Activated naive CD8-positive, alpha-beta T cell treated with anti-CD3 and anti-CD28 coated beads for 36 hours (primary cell): Measurements from ENCODE around the gene EWSR1. TPM values are rescaled to one million over a fixed set of nuclear protein-coding genes. Genes with fewer than 3 reads are reported as not detected.
A peak's percentile ranks its signal among the peaks of the same experiment; 100 is the strongest.
"Not testable (repeated sequence)": the region's sequence is repeated elsewhere in the genome, so short reads cannot be mapped to it uniquely, and the experiment has no call there.

Source experiments
- DNase-seq: peaks from one replicate; pipeline ENCODE4 v3.0.0; 2021
- H3K27ac Mint-ChIP-seq: one replicate; pipeline ENCODE4 v1.8.0; 2022; ENCODE audit warnings: mild to moderate bottlenecking, moderate library complexity, mixed read lengths
- H3K27me3 Mint-ChIP-seq: one replicate; pipeline ENCODE4 v1.8.0; 2022; ENCODE audit warnings: mild to moderate bottlenecking, mixed read lengths
- H3K36me3 Mint-ChIP-seq: one replicate; pipeline ENCODE4 v1.8.0; 2021; ENCODE audit warnings: mild to moderate bottlenecking, mixed read lengths
- H3K4me1 Mint-ChIP-seq: one replicate; pipeline ENCODE4 v1.8.0; 2021; ENCODE audit warnings: mixed read lengths
- H3K4me3 Mint-ChIP-seq: one replicate; pipeline ENCODE4 v1.8.0; 2022; ENCODE audit warnings: mild to moderate bottlenecking, moderate library complexity, mixed read lengths
- H3K9me3 Mint-ChIP-seq: one replicate; pipeline ENCODE4 v1.8.0; 2022; ENCODE audit warnings: mixed read lengths
- total RNA-seq, 2 experiments: library from RNA; stranded (reverse); gene quantifications; one replicate each; pipeline ENCODE4 v1.2.3, GENCODE V29; 2021

Gene EWSR1
- 100 to 1,000 TPM; 369 to 377 TPM for total RNA-seq

DNA sequence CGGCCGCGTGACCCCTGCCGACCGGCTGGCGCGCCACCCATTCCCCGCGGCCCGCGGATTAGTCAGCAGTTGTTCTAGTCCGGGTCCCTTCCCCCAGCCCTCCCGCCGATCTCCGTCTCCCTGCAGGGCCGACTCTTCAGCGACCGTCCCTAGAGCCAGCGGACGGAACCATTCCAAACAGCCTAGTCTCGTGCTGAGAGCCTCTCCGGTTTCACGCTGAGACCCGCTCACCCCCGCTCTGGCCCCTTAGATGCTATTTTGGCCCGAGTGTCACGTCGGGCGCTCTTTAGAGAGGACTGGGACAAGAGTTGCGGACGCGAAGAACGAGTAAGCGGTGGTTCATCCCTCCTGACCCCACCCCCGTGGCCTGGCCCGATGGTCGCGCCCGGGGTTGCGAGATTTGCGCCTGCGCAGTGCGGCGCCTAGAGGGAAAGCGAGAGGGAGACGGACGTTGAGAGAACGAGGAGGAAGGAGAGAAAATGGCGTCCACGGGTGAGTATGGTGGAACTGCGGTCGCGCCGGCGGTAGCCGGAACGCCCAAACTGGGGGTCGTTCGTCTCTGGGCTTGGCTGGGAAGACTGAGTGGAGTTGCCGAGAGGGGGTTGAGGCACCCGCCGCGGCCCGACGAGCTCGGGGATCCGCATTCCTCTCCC is at the start of gene EWSR1, which contains the start of gene RHBDD3:
TSS of gene EWSR1 (plus strand) at position 411 of the 653 bp plus-strand sequence. CDS start at position 480, 69 bp downstream.
TSS of gene RHBDD3 (minus strand) at position 124 of the 653 bp plus-strand sequence. CDS start 2,355 bp downstream, outside the sequence.
- DNase-seq, result peak; percentile 95
- H3K4me1 Mint-ChIP-seq, result peaks cover 45% of the 10 kb centered on the region
- no peaks in the 10 kb centered on the region for H3K9me3 Mint-ChIP-seq
- peak within 1 kb of the TSS; percentile 95 for H3K4me3 Mint-ChIP-seq
- H3K27ac Mint-ChIP-seq, result peak within 1 kb of the TSS; percentile 100
- H3K36me3 Mint-ChIP-seq, result peaks cover 49% of the 10 kb centered on the region
- peaks cover 5% of the 10 kb centered on the region for H3K27me3 Mint-ChIP-seq

GRCh38 chr22:29218758-29219408 is 49.2 kb upstream of the EWSR1 start:
- Mint-ChIP-seq H3K27ac (no peak overlapping the region), H3K36me3 (no peaks in the 10 kb centered on the region), H3K4me3 (no peak overlapping the region), H3K4me1 (no peaks in the 10 kb centered on the region), H3K9me3 (no peaks in the 10 kb centered on the region), H3K27me3 (no peaks in the 10 kb centered on the region)
- no peak for DNase-seq

DNA sequence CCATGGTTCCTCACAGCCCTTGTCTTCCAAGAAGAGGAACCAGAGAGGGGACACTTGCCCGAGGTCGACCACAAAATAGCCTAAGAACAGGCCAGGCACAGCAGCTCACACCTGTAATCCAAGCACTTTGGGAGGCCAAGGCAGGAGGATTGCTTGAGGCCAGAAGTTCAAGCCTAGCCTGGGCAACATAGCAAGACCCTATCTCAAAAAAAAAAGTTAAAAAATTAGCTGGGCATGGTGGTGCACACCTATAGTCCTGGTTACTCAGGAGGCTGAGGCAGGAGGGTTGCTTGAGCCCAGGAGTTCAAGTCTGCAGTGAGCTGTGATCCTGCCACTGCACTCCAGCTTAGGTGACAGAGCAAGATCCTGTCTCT is 48.7 kb upstream of the EWSR1 start:
- H3K4me1 Mint-ChIP-seq, H3K27me3 Mint-ChIP-seq, H3K4me3 Mint-ChIP-seq, DNase-seq, H3K36me3 Mint-ChIP-seq, H3K27ac Mint-ChIP-seq, H3K9me3 Mint-ChIP-seq: not testable (repeated sequence)

GRCh38 chr22:29219881-29220670 is 48.0 kb upstream of the EWSR1 start:
- DNase-seq, result no peak
- Mint-ChIP-seq H3K36me3 (no peaks in the 10 kb centered on the region), H3K4me3 (no peak overlapping the region)

DNA sequence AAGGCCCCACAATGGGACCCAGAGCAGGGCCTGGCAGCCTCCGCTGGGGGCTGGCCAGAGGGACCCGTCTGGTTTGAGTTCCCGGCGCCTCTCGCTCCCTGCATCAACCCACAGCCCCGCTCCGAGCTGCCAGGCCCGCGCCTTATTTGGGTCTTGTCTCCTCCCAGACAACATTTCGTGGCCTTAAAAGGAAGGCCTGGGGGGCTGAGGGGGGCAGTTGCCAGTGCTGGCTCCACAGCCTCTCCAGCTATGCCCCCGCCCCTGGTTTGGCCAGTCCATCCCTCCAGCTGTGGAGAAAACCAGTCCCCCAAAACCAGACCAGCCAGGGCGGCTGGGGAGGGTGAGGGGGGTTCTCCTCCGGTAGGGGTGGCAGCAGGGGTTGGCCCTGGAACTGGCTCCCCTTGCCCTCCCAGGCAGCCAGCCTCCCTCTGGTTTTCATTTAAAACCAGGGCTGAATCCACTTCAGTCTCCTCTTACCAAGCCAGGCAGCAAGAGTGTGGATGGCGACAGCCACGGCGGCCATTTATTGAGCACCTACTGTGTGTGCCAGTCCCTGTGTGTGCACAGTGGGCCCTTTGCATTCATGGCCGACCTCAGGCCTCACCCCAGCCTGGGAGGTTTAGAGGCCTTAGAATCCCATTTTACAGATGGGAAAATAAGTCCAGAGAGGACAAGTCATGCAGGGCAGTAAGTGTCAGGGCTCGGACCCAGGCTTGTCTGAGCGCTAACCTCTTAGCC is 43.8 kb upstream of the EWSR1 start:
- Mint-ChIP-seq H3K4me3 (no peak overlapping the region), H3K27me3 (no peaks in the 10 kb centered on the region), H3K27ac (no peak overlapping the region), H3K36me3 (no peaks in the 10 kb centered on the region), H3K9me3 (no peaks in the 10 kb centered on the region), H3K4me1 (no peaks in the 10 kb centered on the region)
- DNase-seq, result no peak

More at GRCh38 chr22:29219881-29220670, 48.0 kb upstream of the EWSR1 start:
- no peak overlapping the region for H3K27ac Mint-ChIP-seq
- no peaks in the 10 kb centered on the region for H3K9me3 Mint-ChIP-seq
- H3K4me1 Mint-ChIP-seq, result no peaks in the 10 kb centered on the region
- H3K27me3 Mint-ChIP-seq, result no peaks in the 10 kb centered on the region

DNA sequence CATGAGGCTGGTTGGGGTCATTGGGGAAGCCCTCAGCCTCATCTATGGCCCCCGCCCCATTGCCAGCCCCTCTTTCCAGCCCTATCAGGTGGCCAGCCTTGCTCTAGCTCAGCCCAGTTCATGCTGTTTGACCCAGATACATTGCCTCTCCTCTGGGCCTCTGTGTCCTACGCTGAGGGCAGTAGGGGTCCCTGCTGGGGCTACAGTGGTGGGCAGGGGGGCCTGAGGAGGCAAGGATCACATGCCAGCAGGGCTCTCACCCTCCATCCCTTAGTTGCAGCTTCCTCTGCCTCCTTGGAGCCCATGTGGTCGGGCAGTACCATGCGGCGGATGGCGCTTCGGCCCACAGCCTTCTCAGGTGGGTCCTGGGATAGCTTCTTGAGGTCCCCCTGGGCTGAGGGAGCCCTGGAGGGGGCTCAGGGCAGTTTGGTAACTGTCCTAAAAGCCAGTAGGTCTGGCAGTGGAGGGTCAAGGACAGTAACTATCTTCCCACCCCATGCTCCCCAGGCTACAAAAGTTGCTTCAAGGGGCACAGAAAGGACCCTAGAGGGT is 43.1 kb upstream of the EWSR1 start:
- Mint-ChIP-seq H3K27ac (no peak overlapping the region), H3K4me3 (no peak overlapping the region), H3K36me3 (no peaks in the 10 kb centered on the region), H3K27me3 (no peaks in the 10 kb centered on the region), H3K4me1 (no peaks in the 10 kb centered on the region), H3K9me3 (no peaks in the 10 kb centered on the region)
- DNase-seq, result no peak

GRCh38 chr22:29225422-29226090 is 42.5 kb upstream of the EWSR1 start:
- DNase-seq, result no peak
- H3K9me3 Mint-ChIP-seq, result no peaks in the 10 kb centered on the region
- H3K4me1 Mint-ChIP-seq, result no peaks in the 10 kb centered on the region
- H3K36me3 Mint-ChIP-seq, result no peaks in the 10 kb centered on the region
- H3K27me3 Mint-ChIP-seq, result no peaks in the 10 kb centered on the region
- H3K27ac Mint-ChIP-seq, result no peak overlapping the region
- no peak overlapping the region for H3K4me3 Mint-ChIP-seq

DNA sequence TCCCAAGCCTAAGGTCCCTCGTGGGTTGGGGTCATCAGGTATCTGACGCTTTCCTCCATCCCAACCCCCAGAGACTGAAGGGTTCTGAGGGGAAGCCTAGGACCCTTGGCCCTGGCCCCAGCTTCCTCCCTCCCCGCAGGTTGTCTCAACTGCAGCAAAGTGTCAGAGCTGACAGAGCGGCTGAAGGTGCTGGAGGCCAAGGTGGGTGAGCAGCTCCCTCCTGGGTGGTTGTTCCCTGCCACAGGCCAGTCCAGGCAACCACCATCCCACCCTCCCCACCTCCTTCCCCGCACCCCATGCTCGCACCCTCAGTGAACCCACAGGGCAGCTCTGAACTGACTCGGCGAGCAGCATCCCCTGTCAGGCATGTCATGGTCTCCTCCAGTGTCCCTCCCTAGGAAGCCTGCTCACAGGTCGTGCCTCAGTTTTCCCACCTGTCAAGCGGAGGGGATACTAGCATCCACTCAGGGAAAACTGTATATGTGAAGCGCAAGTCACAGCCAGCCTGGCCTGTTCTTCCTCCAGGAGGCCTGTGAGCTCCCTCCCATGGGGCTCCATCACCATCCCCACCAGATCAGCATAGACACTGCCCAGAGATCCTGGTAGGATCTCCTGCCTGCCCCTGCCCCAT is 41.6 kb upstream of the EWSR1 start:
- no peak for DNase-seq
- no peaks in the 10 kb centered on the region for H3K27me3 Mint-ChIP-seq
- H3K9me3 Mint-ChIP-seq, result no peaks in the 10 kb centered on the region
- H3K4me3 Mint-ChIP-seq, result no peak overlapping the region
- H3K36me3 Mint-ChIP-seq, result no peaks in the 10 kb centered on the region
- no peaks in the 10 kb centered on the region for H3K4me1 Mint-ChIP-seq
- no peak overlapping the region for H3K27ac Mint-ChIP-seq

GRCh38 chr22:29230972-29231875 is 36.8 kb upstream of the EWSR1 start:
- Mint-ChIP-seq H3K9me3 (peaks cover 3% of the 10 kb centered on the region), H3K4me3 (no peak overlapping the region), H3K27me3 (peaks cover 4% of the 10 kb centered on the region), H3K4me1 (no peaks in the 10 kb centered on the region), H3K27ac (no peak overlapping the region), H3K36me3 (no peaks in the 10 kb centered on the region)
- DNase-seq, result no peak

DNA sequence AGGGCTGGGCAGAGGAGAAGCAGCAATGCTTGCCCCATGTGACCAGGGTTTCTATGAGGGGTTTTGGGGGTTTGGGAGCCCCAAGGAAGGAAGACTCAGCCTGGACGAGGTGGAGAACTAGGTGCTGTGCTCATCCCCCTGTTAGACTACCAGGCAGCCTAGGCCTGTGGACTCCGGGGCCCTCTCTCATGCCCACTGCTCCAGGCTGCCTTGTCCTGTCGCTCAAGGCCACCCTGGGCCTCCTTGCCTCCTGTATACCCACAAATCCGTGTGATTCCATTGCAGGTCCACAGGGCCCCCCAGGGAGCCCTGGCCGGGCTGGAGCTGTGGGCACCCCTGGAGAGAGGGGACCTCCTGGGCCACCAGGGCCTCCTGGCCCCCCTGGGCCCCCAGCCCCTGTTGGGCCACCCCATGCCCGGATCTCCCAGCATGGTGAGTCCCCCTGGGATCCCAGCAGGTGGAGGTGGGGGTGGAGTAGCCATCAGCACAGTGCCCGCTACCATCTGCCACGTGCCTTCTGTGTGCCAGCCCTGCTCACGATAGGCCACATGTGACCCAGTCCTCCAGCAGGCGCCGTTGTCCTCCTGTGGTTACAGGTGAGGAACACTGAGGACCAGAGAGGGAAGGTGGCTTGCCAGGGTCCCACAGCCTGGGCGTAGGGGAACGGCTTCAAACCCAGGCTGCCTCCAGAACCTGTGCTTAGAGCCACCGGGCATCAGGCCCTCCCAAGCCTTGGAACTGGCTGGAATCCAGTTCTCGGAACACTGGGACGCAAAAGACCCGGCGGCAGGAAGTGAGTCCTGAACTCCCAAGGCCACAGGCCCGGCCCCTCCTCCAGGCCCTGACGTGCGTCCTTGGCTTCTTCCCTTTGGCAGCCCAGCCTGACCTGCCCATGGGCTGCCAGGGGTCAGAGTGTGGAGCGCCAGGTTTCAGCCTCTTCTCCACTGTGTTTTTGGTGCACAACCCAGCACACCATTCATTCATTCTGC is 35.8 kb upstream of the EWSR1 start:
- Mint-ChIP-seq H3K27ac (no peak overlapping the region), H3K4me1 (no peaks in the 10 kb centered on the region), H3K4me3 (no peak overlapping the region), H3K27me3 (peaks cover 4% of the 10 kb centered on the region), H3K9me3 (peaks cover 3% of the 10 kb centered on the region), H3K36me3 (no peaks in the 10 kb centered on the region)
- DNase-seq, result no peak

- H3K27ac Mint-ChIP-seq, result no peak overlapping the region
- no peaks in the 10 kb centered on the region for H3K36me3 Mint-ChIP-seq
- no peak for DNase-seq
- H3K27me3 Mint-ChIP-seq, result peaks cover 4% of the 10 kb centered on the region
- no peaks in the 10 kb centered on the region for H3K4me1 Mint-ChIP-seq
- H3K9me3 Mint-ChIP-seq, result peaks cover 3% of the 10 kb centered on the region
- H3K4me3 Mint-ChIP-seq, result no peak overlapping the region
These were observed 34.7 kb upstream of the EWSR1 start for GRCh38 chr22:29233277-29233877.

DNA sequence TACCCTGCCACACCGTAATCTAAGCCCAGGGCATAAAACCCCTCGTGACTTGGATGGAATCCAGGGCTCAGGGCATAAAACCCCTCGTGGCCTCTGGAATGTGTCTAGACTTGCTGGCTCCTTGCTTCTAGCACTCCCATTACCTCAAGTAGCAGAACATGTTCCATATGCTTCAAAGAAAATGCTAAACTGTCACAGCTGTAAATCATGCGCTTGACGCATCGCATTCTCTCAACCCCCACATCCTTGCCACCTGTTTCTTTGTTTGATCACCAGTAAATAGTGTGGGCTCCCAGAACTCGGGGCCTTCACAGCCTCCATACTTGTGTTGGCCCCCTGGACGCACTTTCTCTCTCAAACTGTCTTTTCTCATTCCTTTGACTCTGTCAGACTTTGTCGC is 27.6 kb upstream of the EWSR1 start:
- not testable (repeated sequence) for H3K4me3 Mint-ChIP-seq, DNase-seq, H3K4me1 Mint-ChIP-seq, H3K36me3 Mint-ChIP-seq, H3K27ac Mint-ChIP-seq
- H3K27me3 Mint-ChIP-seq, result peaks cover 31% of the 10 kb centered on the region
- peaks cover 15% of the 10 kb centered on the region for H3K9me3 Mint-ChIP-seq
